Right cardiac atrium (tissue), 5 donors: ENCODE measurements around the gene C3orf38. TPM values are rescaled to one million over a fixed set of nuclear protein-coding genes. Genes with fewer than 3 reads are reported as not detected.

Source experiments
- ATAC-seq, 2 donors: fragments of 200-7000 bp; cut with Tn5 transposase; one replicate each; pipeline versions ENCODE4 v1.8.0 to v1.9.1; 2020; ENCODE audit warnings: moderate library complexity in 2 of 2, mild to moderate bottlenecking in 1 of 2
- DNase-seq, 3 donors: peaks; one replicate each; pipeline ENCODE4 v3.0.0-alpha.2; 2020
- H3K27ac ChIP-seq: one replicate; pipeline ENCODE4 v1.5.1; 2013; ENCODE audit warnings: mild to moderate bottlenecking, low read length, control low read depth, moderate library complexity
- H3K27me3 ChIP-seq: one replicate; pipeline ENCODE4 v1.6.1; 2013; ENCODE audit not compliant: control insufficient read depth, insufficient read depth
- H3K4me1 ChIP-seq: one replicate; pipeline ENCODE4 v1.6.1; 2013; ENCODE audit warnings: low read length; ENCODE audit not compliant: control insufficient read depth, insufficient read depth
- H3K4me3 ChIP-seq: one replicate; pipeline ENCODE4 v1.5.1; 2013; ENCODE audit warnings: low read length, control low read depth
- H3K9me3 ChIP-seq: one replicate; pipeline ENCODE4 v1.6.1; 2013; ENCODE audit warnings: low read length; ENCODE audit not compliant: control insufficient read depth
- WGBS: extraction: QIAGEN DNeasy Blood & Tissue Kit; methylation state at CpG from one replicate; pipeline ENCODE4 v1.1.7; 2013; 5-methylcytosine and 5-hydroxymethylcytosine counted together
- intact Hi-C, 4 donors: fragments of 100-400 bp; cut with DNase I; formaldehyde crosslinking; loops; one replicate each; pipeline versions ENCODE4 v1.11.0 to v1.14.0; 2022 to 2023
- polyA plus RNA-seq: library from polyadenylated mRNA; stranded (reverse); fragments of 200-250 nt; gene quantifications from one replicate; pipeline ENCODE4 v1.2.3, GENCODE V29; 2013
- total RNA-seq, 4 donors: library from RNA; stranded (reverse); fragmentation: NEBNext Ultra II Directional; extraction: Animal tissue kit (Norgen Biotek cat#: 25700); gene quantifications; one replicate each; pipeline ENCODE4 v1.2.1, GENCODE V29; 2021
- donor health status: healthy with polysubstance abuse.
- donor health status: DM: no; HTN: yes; CAD: no.
- donor health status: DM: no; HTN: no; CAD: no.
- donor health status: DM: no; HTN: yes; CAD: no; lungs with severe emphysema.
- donor health status: DM: yes; HTN: yes; CAD: no.

The C3orf38 gene
- total and polyA plus RNA-seq, 5 donors: 7.7 to 22.4 (median 18.6) TPM

DNA sequence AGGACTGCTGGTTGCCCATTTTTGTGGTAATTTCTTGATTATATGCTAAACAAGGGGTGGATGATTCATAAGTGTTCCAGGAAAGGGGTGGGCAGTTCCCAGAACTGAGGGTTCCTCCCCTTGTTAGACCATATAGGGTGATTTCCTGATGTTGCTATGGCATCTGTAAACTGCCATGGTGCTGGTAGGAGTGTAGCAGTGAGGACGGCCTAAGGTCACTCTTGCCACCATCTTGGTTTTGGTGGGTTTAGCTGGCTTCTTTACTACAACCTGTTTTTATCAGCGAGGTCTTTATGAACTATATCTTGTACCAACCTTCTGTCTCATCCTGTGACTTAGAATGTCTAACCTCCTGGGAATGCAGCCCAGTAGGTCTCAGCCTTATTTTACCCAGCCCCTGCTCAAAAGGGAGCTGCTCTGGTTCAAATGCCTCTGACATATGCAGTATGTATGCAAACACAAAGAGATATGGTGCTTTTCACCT is 46.2 kb downstream of the C3orf38 start:
- intact Hi-C loops: no loop called here
- Histone ChIP-seq H3K4me3 (no peak overlapping the region), H3K27ac (no peak overlapping the region), H3K9me3 (no peaks in the 10 kb centered on the region), H3K27me3 (no peaks in the 10 kb centered on the region), H3K4me1 (no peaks in the 10 kb centered on the region)
- no peak for ATAC-seq
- 89% methylated on average over 2 of the region's 2 CpGs for WGBS
- no peak for DNase-seq

DNA sequence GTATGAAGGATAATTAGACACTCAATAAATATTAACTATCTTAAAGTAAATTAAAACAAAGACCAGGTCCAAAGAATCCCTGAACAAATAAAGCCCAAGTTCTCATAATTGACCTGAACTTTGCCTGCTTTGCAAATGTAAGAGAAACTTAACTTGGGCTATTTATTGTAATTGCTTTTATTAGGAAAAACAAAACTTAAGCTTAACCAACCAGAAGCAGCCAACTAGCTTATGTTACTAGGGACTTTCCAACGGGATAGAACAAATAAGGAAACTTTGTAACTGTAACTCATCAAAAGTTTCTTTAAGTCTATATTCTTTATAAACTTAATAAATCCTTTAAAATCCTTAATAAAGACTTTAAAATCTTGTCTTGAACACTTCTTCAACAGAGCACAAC is 48.4 kb downstream of the C3orf38 start:
- Histone ChIP-seq H3K9me3 (no peaks in the 10 kb centered on the region), H3K4me1 (no peaks in the 10 kb centered on the region), H3K27me3 (no peaks in the 10 kb centered on the region), H3K4me3 (no peak overlapping the region), H3K27ac (no peak overlapping the region)
- ATAC-seq (no peak), DNase-seq (no peak)
- 58% methylated on average over 1 of the region's 1 CpG for WGBS
- intact Hi-C loops: no loop called here

DNA sequence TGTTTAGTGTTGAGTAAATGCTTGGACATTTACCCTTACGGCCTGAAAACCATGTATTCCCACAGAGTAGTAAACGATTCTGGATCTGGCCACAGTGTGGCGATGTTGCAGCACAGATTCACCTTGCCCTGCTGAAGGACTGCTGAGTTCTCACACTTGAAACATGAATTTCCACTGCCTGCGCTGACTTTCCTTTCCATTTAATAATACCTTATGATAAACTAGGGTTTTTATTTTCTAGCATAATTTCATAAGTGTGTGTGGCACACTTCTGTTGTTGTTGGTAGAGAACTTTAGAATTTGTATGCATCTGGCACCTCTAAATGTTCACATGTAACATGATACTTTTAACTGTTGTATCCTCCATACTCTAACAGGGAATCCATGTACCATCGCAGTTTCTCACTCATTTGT is 53.9 kb downstream of the C3orf38 start:
- Histone ChIP-seq H3K27me3 (no peaks in the 10 kb centered on the region), H3K4me1 (no peaks in the 10 kb centered on the region), H3K9me3 (no peaks in the 10 kb centered on the region), H3K27ac (no peak overlapping the region), H3K4me3 (no peak overlapping the region)
- DNase-seq (peak; percentile 63 to 82 (median 78)), ATAC-seq (peak; percentile 85 to 86)
- intact Hi-C loops: loop anchor here in 1 of 4 donors (5.0 kb wide), 1 partner anchor 1979 kb away; no protein-coding TSS in a partner anchor
- 9% methylated on average over 5 of the region's 5 CpGs for WGBS

Other genes starting within 250 kb of the C3orf38 start
- 10 to 100 TPM; 45.9 to 54.3 (median 50.0) TPM for gene CGGBP1, start 91.0 kb upstream of the C3orf38 start, total RNA-seq
- gene CGGBP1, start 91.0 kb upstream of the C3orf38 start, polyA plus RNA-seq: 30.4 TPM
- 10 to 100 TPM; 10.4 to 13.8 (median 12.3) TPM for gene ZNF654, start 90.7 kb upstream of the C3orf38 start, total RNA-seq
- 3.5 TPM for gene ZNF654, start 90.7 kb upstream of the C3orf38 start, polyA plus RNA-seq